ENCODE measurements around the gene RBM18. TPM values are rescaled to one million over a fixed set of nuclear protein-coding genes. Genes with fewer than 3 reads are reported as not detected.

RBM18 gene
- polyA plus RNA-seq, 4 donors = 6.5 to 15.7 (median 8.5) TPM

GRCh38 chr9:122225312-122226141 lies 39.1 kb downstream of the RBM18 start:
- peaks cover 0 to 7% (median 2%) of the 10 kb centered on the region in 3 donors for H3K4me1 ChIP-seq (ENCODE audit: control insufficient read depth in 3 of 3, insufficient read depth in 2 of 3, low read depth in 1 of 3, low read length in 2 of 3)
- DNase-seq = no peak
- no peak overlapping the region for H3K4me3 ChIP-seq (ENCODE audit: low read depth in 1 of 3, low read length in 3 of 3)
- WGBS, 3 donors = 29 to 41% (median 39%) methylated on average over 48 to 51 of the region's 51 CpGs
- no peaks in the 10 kb centered on the region for H3K9me3 ChIP-seq (ENCODE audit: control insufficient read depth in 2 of 2, insufficient read depth in 1 of 2, low read depth in 1 of 2, low read length in 1 of 2)
- no peak overlapping the region for H3K27ac ChIP-seq (ENCODE audit: low read depth in 1 of 3, low read length in 2 of 3)
- no peak for FAIRE-seq
- no peaks in the 10 kb centered on the region for H3K36me3 ChIP-seq (ENCODE audit: control insufficient read depth in 3 of 3, insufficient read depth in 2 of 3, low read depth in 1 of 3, low read length in 3 of 3)
- peaks cover 13 to 96% (median 65%) of the 10 kb centered on the region in 3 donors for H3K27me3 ChIP-seq (ENCODE audit: control insufficient read depth in 3 of 3, insufficient read depth in 3 of 3, low read length in 3 of 3)

DNA sequence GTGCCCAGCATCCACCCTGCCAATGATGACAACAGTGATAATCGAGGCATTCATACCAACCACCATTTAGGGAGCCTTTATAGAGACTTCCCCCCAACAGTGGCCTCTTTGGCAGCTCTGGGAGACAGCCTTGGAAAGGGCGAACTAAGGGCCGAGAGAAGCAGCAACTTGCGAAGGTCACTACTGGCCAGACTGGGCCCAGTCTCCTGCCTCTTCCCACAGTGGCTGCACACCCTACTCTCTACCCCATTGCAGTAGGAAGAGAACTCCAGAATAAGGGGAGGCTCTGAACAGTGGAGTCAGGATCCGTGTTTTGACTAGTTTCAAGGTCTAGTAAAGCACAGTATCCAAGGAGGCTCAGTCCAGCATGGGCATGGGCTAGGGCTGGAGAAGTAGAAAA lies 41.2 kb downstream of the RBM18 start:
- Histone ChIP-seq H3K27ac (ENCODE audit: low read depth in 1 of 3, low read length in 2 of 3) (no peak overlapping the region), H3K4me3 (ENCODE audit: low read depth in 1 of 3, low read length in 3 of 3) (no peak overlapping the region), H3K27me3 (ENCODE audit: control insufficient read depth in 3 of 3, insufficient read depth in 3 of 3, low read length in 3 of 3) (peaks cover 8 to 98% (median 66%) of the 10 kb centered on the region in 3 donors), H3K4me1 (ENCODE audit: control insufficient read depth in 3 of 3, insufficient read depth in 2 of 3, low read depth in 1 of 3, low read length in 2 of 3) (peaks cover 0 to 23% (median 2%) of the 10 kb centered on the region in 3 donors), H3K36me3 (ENCODE audit: control insufficient read depth in 3 of 3, insufficient read depth in 2 of 3, low read depth in 1 of 3, low read length in 3 of 3) (no peaks in the 10 kb centered on the region), H3K9me3 (ENCODE audit: control insufficient read depth in 2 of 2, insufficient read depth in 1 of 2, low read depth in 1 of 2, low read length in 1 of 2) (no peaks in the 10 kb centered on the region)
- DNase-seq (no peak), FAIRE-seq (no peak)
- WGBS, 3 donors = 70 to 88% (median 84%) methylated on average over 5 of the region's 5 CpGs

DNA sequence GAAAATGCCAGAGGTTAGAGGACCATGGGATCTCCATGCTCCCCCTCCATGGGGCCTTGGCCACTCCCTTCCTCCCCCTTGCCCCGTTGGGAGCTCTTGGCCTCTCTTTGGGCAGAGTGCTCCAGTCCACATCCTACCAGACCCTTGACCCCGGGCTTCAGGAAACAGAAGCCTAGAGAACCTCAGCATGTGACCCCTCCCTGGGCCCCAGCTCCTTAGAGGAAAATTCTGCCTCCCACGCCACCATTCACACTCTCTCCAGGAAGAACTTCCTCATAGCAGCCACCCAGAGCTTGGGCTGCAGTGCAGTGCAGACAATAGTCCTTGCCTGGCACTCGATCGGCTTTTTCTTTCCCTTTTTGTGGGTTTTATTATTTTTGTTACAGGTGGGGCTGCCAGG lies 41.8 kb downstream of the RBM18 start:
- peaks cover 6 to 99% (median 68%) of the 10 kb centered on the region in 3 donors for H3K27me3 ChIP-seq (ENCODE audit: control insufficient read depth in 3 of 3, insufficient read depth in 3 of 3, low read length in 3 of 3)
- no peaks in the 10 kb centered on the region for H3K36me3 ChIP-seq (ENCODE audit: control insufficient read depth in 3 of 3, insufficient read depth in 2 of 3, low read depth in 1 of 3, low read length in 3 of 3)
- FAIRE-seq = no peak
- 11 to 26% (median 15%) methylated on average over 5 of the region's 5 CpGs for WGBS, 3 donors
- no peak for DNase-seq
- no peak overlapping the region for H3K4me3 ChIP-seq (ENCODE audit: low read depth in 1 of 3, low read length in 3 of 3)
- H3K4me1 ChIP-seq (ENCODE audit: control insufficient read depth in 3 of 3, insufficient read depth in 2 of 3, low read depth in 1 of 3, low read length in 2 of 3) = peaks cover 0 to 23% (median 2%) of the 10 kb centered on the region in 3 donors
- H3K9me3 ChIP-seq (ENCODE audit: control insufficient read depth in 2 of 2, insufficient read depth in 1 of 2, low read depth in 1 of 2, low read length in 1 of 2) = no peaks in the 10 kb centered on the region
- no peak overlapping the region for H3K27ac ChIP-seq (ENCODE audit: low read depth in 1 of 3, low read length in 2 of 3)

GRCh38 chr9:122221183-122221811 lies 43.3 kb downstream of the RBM18 start:
- 12 to 21% (median 18%) methylated on average over 20 to 27 of the region's 27 CpGs for WGBS, 3 donors
- Histone ChIP-seq H3K27me3 (ENCODE audit: control insufficient read depth in 3 of 3, insufficient read depth in 3 of 3, low read length in 3 of 3) (peaks cover 3 to 100% (median 62%) of the 10 kb centered on the region in 3 donors), H3K27ac (ENCODE audit: low read depth in 1 of 3, low read length in 2 of 3) (no peak overlapping the region), H3K9me3 (ENCODE audit: control insufficient read depth in 2 of 2, insufficient read depth in 1 of 2, low read depth in 1 of 2, low read length in 1 of 2) (no peaks in the 10 kb centered on the region), H3K36me3 (ENCODE audit: control insufficient read depth in 3 of 3, insufficient read depth in 2 of 3, low read depth in 1 of 3, low read length in 3 of 3) (no peaks in the 10 kb centered on the region), H3K4me3 (ENCODE audit: low read depth in 1 of 3, low read length in 3 of 3) (no peak overlapping the region), H3K4me1 (ENCODE audit: control insufficient read depth in 3 of 3, insufficient read depth in 2 of 3, low read depth in 1 of 3, low read length in 2 of 3) (peaks cover 0 to 23% (median 2%) of the 10 kb centered on the region in 3 donors)
- DNase-seq = peak in 1 of 2 donors; percentile 18
- FAIRE-seq = no peak

DNA sequence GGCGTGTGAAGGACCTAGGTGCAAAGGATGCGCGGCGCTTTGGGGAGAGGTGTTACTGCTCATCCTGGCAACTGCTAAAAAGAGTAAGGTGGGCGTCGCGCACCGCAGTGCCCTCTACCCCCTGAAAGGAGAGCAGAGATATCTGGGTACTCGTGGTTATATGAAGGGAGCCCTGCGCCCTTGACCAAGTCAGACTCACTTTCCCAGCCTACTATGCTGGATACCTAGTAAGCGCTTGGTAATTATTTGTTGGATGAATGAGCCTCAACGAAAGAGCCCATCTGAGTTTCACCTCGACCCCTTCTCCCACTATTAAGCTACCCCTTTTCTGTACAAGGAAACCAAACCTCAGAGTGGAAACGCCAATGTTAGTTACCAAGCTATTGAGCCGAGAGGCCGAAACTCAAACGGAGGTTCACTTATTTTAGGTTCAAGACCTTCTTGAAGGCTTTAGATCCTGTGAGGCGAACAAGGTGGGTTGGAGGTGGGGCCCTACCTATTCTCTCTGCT lies 43.9 kb downstream of the RBM18 start:
- Histone ChIP-seq H3K9me3 (ENCODE audit: control insufficient read depth in 2 of 2, insufficient read depth in 1 of 2, low read depth in 1 of 2, low read length in 1 of 2) (no peaks in the 10 kb centered on the region), H3K27me3 (ENCODE audit: control insufficient read depth in 3 of 3, insufficient read depth in 3 of 3, low read length in 3 of 3) (peaks cover 3 to 100% (median 57%) of the 10 kb centered on the region in 3 donors), H3K4me3 (ENCODE audit: low read depth in 1 of 3, low read length in 3 of 3) (no peak overlapping the region), H3K27ac (ENCODE audit: low read depth in 1 of 3, low read length in 2 of 3) (no peak overlapping the region), H3K36me3 (ENCODE audit: control insufficient read depth in 3 of 3, insufficient read depth in 2 of 3, low read depth in 1 of 3, low read length in 3 of 3) (no peaks in the 10 kb centered on the region), H3K4me1 (ENCODE audit: control insufficient read depth in 3 of 3, insufficient read depth in 2 of 3, low read depth in 1 of 3, low read length in 2 of 3) (peaks cover 0 to 23% (median 2%) of the 10 kb centered on the region in 3 donors)
- FAIRE-seq (no peak), DNase-seq (no peak)
- WGBS, 3 donors = 19 to 29% (median 27%) methylated on average over 18 of the region's 18 CpGs

DNA sequence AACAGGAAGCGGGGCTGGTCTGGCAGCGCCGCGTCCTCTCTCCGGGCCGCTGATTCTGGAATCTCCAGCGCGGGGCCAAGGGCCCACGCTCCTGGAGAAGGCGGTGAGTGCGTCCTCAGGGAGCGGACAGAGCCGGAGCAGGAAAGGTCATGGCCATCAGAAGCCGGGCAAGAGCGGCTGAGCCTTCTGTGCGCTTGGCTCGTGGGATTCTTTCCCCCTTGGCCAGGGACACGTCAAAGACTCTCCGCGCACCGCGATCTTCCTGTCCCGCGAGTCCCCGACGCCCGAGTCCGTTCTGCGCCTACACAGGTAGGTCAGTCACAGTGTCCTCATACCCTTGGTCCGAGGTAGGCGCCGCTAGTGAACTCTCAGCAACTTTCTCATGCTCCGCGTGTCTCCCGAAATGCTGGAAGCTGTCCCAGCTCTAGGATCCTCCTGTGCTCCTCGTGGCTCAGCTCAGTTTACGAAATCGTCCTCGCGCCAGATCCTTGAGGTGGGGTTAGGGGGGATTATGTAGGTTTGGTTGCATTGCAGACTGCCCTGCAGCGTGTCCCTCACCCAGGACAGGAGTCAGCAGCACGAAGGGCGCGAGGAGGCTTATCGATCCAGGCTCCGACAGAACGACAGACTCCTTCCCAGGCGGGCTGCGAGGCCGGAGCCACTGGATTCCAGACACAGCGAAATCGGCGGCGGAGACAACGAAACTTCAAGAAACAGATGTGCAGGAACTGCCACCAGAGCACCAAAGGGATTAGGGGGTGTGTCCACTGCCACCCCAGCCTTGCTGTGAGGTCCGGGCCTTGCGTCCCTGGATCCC lies 44.6 kb downstream of the RBM18 start:
- Histone ChIP-seq H3K4me3 (ENCODE audit: low read depth in 1 of 3, low read length in 3 of 3) (no peak overlapping the region), H3K27ac (ENCODE audit: low read depth in 1 of 3, low read length in 2 of 3) (no peak overlapping the region), H3K36me3 (ENCODE audit: control insufficient read depth in 3 of 3, insufficient read depth in 2 of 3, low read depth in 1 of 3, low read length in 3 of 3) (no peaks in the 10 kb centered on the region), H3K4me1 (ENCODE audit: control insufficient read depth in 3 of 3, insufficient read depth in 2 of 3, low read depth in 1 of 3, low read length in 2 of 3) (peaks cover 0 to 23% (median 2%) of the 10 kb centered on the region in 3 donors), H3K27me3 (ENCODE audit: control insufficient read depth in 3 of 3, insufficient read depth in 3 of 3, low read length in 3 of 3) (peaks cover 3 to 99% (median 50%) of the 10 kb centered on the region in 3 donors), H3K9me3 (ENCODE audit: control insufficient read depth in 2 of 2, insufficient read depth in 1 of 2, low read depth in 1 of 2, low read length in 1 of 2) (no peaks in the 10 kb centered on the region)
- DNase-seq = peak in 1 of 2 donors; percentile 55
- 7 to 13% (median 13%) methylated on average over 57 of the region's 57 CpGs for WGBS, 3 donors
- FAIRE-seq = no peak

DNA sequence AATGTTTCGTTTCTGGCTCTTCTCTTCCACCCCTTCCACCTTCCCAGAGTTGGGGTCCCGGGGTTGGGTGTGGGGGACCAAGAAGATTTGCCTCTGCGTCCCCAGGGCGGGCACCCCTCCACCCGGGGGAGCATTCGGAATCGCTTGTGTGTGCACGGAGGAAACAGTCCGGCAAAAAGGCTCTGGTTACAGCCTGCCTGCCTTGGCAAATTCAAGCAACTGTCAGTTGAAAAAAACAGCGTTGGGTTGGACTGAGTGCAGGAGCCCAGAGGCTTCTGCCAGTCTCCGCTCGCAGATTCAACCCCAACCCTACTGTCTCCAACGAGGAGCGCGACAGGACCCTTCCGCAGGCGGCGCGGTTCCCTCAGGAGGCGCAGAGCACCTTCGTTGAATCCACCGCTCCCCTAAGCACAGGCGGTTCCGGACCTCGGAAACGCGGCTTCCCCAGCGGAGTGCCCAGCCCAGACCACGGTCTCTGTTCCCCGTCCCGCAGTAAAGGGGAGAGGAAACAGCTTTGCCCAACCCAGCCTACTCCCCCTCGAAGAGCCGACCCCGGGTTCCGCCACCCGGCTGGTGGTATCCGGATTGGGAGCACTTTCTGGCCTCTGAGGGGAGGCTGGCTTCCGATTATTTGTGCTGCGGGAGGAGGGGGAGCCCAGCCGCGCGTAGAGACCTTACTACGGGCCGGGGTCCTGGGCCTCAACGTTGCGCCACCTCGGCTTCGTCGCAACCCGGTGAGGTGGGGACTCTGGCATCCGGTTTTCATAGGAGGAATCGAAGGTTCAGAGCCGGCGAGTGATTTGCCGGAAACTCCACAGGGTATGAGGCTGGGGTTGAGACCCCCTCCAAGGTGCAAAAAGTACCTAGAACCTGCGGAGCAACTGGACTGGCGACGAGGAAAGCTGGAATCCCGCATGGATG lies 45.4 kb downstream of the RBM18 start:
- peaks cover 3 to 96% (median 47%) of the 10 kb centered on the region in 3 donors for H3K27me3 ChIP-seq (ENCODE audit: control insufficient read depth in 3 of 3, insufficient read depth in 3 of 3, low read length in 3 of 3)
- WGBS, 3 donors = 3 to 5% (median 4%) methylated on average over 59 of the region's 59 CpGs
- peaks cover 0 to 23% (median 2%) of the 10 kb centered on the region in 3 donors for H3K4me1 ChIP-seq (ENCODE audit: control insufficient read depth in 3 of 3, insufficient read depth in 2 of 3, low read depth in 1 of 3, low read length in 2 of 3)
- no peak overlapping the region for H3K4me3 ChIP-seq (ENCODE audit: low read depth in 1 of 3, low read length in 3 of 3)
- no peak overlapping the region for H3K27ac ChIP-seq (ENCODE audit: low read depth in 1 of 3, low read length in 2 of 3)
- H3K36me3 ChIP-seq (ENCODE audit: control insufficient read depth in 3 of 3, insufficient read depth in 2 of 3, low read depth in 1 of 3, low read length in 3 of 3) = no peaks in the 10 kb centered on the region
- FAIRE-seq (no peak), DNase-seq (peak in 1 of 2 donors; percentile 51)
- no peaks in the 10 kb centered on the region for H3K9me3 ChIP-seq (ENCODE audit: control insufficient read depth in 2 of 2, insufficient read depth in 1 of 2, low read depth in 1 of 2, low read length in 1 of 2)

Data from small intestine (tissue), 7 donors.